ENCODE results near the gene EDAR.

The EDAR gene

DNA sequence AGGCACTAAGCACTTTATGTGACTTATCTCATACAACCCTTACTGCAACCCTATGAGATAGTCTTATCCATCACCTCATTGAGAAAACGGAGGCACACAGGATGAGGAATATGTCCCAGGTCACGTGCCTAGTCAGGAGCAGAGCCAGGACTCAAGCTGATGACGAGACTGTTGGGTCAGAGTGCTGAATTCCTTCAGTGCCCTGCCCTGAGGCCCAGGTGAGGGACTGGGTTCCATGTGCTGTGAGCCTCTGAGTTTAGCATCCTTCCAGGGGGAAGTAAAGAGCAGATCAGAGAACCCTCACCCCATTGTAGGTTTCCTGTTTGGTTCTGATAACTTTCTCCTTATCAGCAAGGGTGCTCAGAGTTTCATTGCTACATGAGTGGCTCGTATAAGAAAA, 11.7 kb upstream of the EDAR start:
- DNase-seq: no peak

DNA sequence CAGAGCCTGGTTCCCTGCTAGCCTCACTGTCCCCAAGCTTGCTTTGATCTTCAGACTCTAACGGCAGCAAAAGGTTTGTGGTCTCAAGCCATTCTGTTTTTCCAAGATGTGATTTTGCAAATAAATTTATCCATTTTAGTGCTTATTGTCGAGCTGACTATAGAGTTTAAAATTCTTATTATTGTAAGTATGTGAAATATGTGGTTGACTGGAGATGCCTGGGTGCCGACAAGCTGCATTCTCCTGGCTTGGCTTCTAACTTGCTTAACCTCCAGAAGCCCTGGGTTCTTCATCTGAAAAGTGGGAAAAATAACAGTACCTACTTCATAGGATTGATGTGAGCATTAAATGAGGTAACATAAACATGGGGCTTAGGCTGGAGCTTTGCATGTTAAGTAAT, 9.9 kb upstream of the EDAR start:
- no peak for DNase-seq

DNA sequence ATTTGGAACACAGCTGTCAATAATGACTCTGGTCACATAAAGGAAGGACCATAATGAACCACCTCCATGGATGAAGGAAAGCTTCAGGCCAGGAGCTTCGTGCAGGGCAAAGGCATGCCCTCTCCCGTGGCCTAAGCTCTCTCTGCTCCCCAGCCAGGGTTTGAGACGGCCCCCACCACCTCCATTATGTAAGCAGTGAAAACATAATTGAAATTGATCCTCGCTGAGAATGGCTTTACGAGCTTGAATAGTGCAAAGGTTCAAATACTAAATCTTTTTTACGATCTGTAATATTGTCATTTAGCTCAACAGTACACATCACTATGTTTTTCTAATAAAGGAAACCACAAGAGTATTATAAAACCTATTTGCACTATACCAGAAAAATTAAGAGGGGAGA, 5.2 kb upstream of the EDAR start:
- no peak for DNase-seq

DNA sequence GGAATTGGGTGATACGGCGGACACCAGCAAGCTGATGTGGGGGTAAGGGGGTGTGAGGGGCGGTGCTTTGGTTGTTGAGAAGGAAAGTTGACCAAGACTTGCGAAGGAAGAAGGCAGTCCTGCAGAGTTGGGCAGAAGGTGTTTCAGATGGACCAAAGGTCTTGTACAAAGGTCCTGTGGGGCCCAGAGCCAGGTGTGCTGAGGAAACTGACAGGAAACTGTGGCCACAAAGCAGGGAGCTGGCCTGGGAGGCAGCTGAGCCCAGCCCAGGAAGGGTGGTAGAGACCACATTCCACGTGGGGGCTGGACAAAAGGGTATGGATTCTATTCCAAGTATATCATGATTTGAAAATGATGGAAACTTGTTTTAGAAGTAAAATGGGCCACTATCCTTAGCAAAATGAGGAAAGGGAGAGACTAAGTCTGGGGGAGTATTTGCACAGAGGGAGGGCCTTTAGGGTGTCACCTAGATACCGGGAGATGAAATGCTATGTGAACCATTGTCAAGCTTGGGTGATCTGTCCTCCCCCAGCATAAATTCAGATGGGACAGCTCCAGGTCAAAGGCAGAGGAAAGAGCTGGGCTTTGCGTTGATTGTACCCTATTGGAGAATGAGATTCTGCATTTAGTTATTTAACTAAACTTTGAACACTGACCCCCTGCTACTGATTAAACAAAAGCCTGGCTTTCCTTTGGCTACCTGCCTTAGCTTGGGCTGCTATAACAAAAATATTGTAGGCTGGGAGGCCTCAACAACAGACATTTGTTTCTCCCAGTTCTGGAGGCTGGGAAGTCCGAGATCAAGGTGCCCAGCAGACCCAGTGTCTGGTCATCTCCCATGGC, 4.3 kb upstream of the EDAR start:
- no peak for DNase-seq

DNA sequence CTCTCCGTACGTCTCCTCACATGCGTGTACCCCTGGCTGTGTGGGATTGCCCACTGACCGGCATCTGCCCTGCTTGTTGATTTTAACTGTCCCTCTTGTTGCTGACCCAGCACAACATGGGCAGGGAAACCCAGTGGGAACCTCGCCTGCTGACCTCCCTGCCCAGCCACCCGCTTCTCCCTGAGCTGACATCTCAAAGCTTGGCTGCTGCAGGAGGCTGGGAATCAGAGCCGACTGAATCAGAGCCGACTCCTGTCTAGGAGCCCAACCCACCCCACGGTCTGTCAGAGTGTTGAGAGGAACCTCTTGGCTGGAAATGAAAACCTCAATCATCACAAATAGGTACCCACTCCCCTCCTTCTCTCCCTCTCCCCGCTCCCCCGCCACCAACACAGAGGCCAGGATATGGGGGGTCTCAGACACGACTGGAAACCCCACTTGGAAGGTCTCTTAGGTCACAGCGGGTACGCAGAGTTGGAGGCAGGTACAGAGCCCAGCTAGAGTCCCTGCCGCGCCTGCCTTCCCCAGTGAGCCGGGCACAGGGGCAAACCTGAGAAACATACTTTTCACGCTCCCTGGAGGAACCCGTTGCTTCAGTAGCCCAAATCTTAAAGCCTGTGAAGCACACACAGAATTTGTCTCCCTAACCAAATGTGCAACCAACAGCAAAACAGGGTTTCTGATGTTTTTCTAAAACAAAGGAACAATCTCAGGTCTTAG, 784 bp downstream of the EDAR start:
- DNase-seq: peak; percentile 33

DNA sequence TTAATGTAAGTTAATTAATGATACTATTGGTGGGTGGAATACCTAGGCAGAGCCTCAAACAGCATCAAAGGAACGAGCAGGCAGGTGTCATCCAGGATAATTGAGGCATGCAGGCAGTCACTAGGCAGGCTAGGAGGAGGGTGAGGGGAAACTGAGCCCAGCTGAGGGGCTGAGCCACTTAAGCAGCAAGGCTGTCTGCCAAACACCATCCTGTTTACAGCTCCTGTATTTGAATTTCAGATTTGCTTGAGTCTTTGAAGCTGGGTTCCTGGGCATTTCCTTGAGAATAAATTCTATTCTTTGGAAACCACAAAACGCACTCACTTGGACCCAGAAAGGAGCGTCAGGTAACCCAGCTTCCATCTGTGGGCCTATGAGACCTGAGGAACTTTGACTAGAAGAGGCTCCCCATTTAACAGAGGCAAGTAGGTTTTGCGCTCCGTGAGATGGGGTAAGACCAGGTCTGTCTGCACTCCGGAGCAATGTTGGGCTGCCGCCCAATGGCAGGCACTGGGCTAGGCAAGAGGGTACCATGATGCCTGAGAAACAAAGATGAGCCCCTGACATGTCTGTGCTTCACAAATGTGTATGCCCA, 2.0 kb downstream of the EDAR start:
- peak; percentile 41 for DNase-seq

- DNase-seq: no peak
Observed at GRCh38 chr2:108983610-108984009, 5.4 kb downstream of the EDAR start.

DNA sequence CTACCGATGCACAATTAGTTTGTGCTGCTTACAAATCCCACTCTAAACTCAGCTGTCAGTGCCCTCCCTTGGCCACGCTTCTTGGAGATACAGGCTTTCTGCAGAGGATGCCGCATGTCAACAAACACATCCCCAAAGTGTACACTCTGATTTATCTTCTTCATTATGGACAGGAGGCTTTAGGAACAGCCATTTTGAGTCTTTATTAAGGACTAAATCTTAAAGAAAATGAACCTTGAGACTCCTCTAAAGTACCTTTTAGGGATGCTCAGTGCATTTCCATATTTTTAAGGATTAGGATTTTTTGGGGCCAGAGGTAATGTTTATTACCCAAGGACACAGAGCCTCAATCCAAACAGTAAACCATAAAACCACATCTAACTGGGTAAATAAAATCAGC, 6.0 kb downstream of the EDAR start:
- no peak for DNase-seq

DNA sequence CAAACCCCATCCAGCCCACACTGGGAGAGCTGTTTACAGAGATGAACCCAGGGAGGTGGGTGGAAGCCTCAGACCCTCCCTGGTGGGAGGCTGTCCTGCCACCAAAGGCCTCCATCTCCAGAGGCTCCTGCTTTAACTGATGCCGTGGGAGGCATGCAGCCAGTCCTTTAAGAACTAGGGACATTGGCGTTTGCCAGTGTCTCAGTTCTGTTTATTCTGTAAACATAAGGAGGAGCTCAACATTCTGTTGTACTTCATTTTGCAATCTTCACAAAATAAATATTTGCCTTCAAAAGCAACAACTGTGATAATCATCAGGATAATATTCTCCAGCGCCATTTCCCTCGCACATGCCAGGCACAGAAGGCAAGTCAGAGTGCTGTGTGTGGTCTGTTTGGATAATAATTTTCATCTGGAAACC, 6.8 kb downstream of the EDAR start:
- DNase-seq: no peak

DNA sequence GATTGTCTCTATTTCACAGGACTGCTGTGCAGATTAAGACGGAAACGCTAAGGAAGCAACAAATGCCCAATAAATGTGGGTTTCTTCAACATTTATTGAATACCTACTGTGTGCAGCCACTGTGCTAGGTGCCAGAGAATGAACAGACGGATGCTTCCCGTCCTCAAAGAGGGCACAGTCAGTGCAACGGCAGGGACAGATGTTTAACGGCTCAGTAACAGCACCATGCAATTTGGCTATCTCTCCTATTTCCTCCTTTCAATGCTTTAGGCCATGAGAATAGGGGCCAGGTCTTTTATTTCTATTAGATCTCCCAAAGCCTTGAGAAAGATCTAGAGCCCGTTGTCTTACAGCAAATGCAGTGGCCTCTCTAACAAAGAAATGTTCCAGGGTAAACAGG, 7.2 kb downstream of the EDAR start:
- DNase-seq: no peak

DNA sequence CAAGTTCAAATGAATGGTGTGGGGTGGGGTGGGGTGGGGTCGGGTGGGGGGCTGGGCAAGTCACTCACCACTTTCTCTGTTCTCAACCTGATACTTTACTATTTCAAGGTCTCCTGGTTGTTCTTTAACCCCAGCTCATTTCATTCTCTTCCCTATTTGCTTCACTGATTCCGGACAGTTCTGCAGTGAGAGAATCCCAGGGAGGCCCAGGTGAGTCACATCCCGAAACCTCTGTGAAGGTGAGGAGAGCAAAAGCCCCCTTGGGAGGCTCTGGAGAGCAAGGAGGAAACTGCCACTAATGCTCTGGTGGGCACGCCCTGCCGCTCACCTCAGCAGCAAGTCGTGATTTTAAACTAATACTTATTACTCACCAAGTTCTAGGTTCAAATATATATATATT, 8.9 kb downstream of the EDAR start:
- DNase-seq: no peak

GRCh38 chr2:108979461-108979860, 9.6 kb downstream of the EDAR start:
- no peak for DNase-seq

- no peak for DNase-seq
Observed at GRCh38 chr2:108978709-108979111, 10.3 kb downstream of the EDAR start.

- DNase-seq: no peak
Observed at GRCh38 chr2:108975613-108976435, 13.2 kb downstream of the EDAR start.

- DNase-seq: no peak
Observed at GRCh38 chr2:108974674-108975073, 14.3 kb downstream of the EDAR start.

- DNase-seq: no peak
Observed at GRCh38 chr2:108972663-108973062, 16.4 kb downstream of the EDAR start.

DNA sequence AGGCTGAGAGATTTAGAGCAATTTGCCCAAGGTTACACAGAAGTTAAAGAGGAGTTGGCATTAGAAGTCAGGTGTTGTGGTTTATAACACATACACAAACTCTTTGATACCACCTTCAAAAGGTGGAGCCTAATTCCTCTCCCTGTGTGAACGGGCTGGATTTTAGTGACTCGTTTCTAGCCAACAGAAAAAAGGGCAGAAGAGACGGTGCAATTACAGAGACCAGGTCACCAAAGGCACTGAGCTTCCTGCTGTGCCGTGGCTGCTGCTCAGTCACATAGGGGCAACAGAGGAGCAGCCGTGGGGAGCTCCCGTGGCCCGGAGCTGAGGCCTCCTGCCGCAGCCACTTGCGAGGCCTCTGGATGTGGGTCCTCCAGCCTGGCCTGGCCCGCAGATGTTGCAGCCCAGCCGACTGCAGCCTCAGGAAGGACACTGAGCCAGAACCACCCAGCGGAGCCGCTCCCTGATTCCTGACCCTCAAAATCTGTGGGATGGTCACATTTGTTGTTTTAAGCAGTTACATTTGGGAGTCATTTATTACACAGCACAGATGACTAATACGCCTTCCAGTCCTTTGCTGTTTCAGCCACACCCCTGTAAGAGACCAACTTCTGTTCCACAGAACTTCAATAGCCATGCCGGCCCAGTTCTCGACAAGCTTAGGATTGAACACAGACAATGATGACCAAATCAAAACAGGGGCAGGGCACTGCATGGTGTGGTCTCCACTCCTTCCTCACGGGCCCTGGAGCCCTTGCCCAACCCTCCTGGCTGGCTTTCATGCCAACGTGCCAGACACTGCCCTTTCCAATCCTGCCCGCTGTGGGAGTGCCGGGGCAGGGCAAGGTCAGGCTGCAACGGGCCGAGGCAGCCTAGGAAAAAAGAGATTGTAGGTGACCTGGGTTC, 17.1 kb downstream of the EDAR start:
- no peak for DNase-seq

- DNase-seq: no peak
Observed at GRCh38 chr2:108970369-108970768, 18.7 kb downstream of the EDAR start.

DNA sequence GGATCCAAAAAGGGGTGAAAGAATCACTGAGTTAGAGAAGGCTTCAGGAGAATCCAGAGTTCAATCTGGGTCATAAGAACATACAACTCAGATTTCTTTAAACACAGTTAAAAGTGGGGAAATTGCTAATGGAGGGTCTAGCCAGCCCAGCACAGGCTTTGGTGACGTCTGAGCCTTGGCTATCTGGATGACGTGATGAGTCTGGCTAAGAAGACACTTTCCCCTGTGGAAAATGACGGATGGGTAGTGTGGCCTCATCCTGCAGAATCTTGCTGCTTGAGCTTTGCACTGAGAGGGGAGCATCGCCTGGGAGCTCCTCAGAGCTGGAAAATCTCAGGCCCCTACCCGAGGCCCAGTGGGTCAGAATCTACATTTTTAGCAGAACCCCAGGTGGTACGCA, 19.2 kb downstream of the EDAR start:
- DNase-seq: no peak

DNA sequence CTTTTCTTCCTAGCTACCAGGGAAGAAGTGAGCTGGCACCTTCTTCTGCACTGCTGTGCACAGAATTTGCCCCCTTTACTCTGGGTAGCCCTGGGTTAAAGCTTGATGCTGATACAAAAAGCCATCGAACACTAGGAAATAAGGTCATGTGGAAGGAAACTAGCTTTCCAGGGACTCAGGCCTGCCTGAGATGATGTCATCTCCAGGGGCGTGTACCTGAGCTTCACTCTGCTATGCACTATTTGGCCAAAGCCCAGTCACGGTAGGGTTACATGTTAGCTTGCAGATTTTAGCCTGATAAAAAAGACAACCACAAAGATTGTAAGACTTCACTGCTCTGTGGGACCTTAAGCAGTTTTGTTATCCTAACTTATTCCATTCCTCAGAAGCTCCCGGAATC, 20.4 kb downstream of the EDAR start:
- no peak for DNase-seq

DNA sequence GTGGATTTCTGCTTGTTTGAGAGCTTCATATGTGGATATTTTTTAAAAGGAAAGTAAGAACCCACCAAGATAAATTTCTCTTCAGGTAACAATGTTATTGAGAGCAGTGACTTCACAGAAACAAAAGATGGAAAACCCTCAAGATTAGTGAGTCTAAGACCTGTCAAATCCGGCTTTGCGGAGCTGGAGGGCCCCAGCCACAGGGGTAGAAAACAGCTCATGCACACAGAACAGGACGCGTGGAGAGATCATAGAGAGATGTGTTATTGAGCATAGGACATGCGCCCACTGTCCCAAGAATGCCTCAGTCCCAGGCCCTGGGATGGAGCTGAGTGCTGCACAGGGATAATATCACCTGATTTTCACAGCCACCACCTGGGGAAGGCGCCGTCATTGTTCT, 21.3 kb downstream of the EDAR start:
- DNase-seq: no peak

All from activated T-cell treated with anti-CD3 and anti-CD28 coated beads, Interleukin-2, amount 50 U/mL, for 1 hour (primary cell).